Activated naive CD8-positive, alpha-beta T cell treated with anti-CD3 and anti-CD28 coated beads, Interleukin-2, amount 10 ng/mL, durations not matched to agents 7 days and 5 days (primary cell): ENCODE data around the gene SEMA6C. TPM values are rescaled to one million over a fixed set of nuclear protein-coding genes. Genes with fewer than 3 reads are reported as not detected.
"Not testable (repeated sequence)": the region's sequence is repeated elsewhere in the genome, so short reads cannot be mapped to it uniquely, and the experiment has no call there.

ENCODE experiments used
- ATAC-seq: fragments of 150-1000 bp; cut with Tn5 transposase; one replicate; pipeline ENCODE4 v1.10.0; 2021; ENCODE audit warnings: low read depth, moderate library complexity
- POLR2A ChIA-PET: fragments of 350-600 bp; sonication (Branson Sonifier 250); formaldehyde crosslinking; loops from one replicate; lab custom pipeline; 2021; ENCODE audit warnings: antibody characterized with exemption; lab: Charles Lee
- DNase-seq: peaks from one replicate; pipeline ENCODE4 v3.0.0; 2021
- H3K27ac Mint-ChIP-seq: one replicate; pipeline ENCODE4 v1.8.0; 2022; ENCODE audit warnings: mild to moderate bottlenecking, mixed read lengths
- H3K27me3 Mint-ChIP-seq: one replicate; pipeline ENCODE4 v1.8.0; 2022; ENCODE audit warnings: mild to moderate bottlenecking, moderate library complexity, mixed read lengths
- H3K36me3 Mint-ChIP-seq: one replicate; pipeline ENCODE4 v1.8.0; 2021; ENCODE audit warnings: mild to moderate bottlenecking, mixed read lengths
- H3K4me1 Mint-ChIP-seq: one replicate; pipeline ENCODE4 v1.8.0; 2021; ENCODE audit warnings: mixed read lengths
- H3K4me3 Mint-ChIP-seq: one replicate; pipeline ENCODE4 v1.8.0; 2022; ENCODE audit warnings: mild to moderate bottlenecking, moderate library complexity, mixed read lengths
- H3K9me3 Mint-ChIP-seq: one replicate; pipeline ENCODE4 v1.8.0; 2021; ENCODE audit warnings: mixed read lengths
- total RNA-seq, 2 experiments: library from RNA; stranded (reverse); gene quantifications; one replicate each; pipeline ENCODE4 v1.2.3, GENCODE V29; 2021

Gene SEMA6C
- 1 to 10 TPM; 4.2 to 6.0 TPM for total RNA-seq

DNA sequence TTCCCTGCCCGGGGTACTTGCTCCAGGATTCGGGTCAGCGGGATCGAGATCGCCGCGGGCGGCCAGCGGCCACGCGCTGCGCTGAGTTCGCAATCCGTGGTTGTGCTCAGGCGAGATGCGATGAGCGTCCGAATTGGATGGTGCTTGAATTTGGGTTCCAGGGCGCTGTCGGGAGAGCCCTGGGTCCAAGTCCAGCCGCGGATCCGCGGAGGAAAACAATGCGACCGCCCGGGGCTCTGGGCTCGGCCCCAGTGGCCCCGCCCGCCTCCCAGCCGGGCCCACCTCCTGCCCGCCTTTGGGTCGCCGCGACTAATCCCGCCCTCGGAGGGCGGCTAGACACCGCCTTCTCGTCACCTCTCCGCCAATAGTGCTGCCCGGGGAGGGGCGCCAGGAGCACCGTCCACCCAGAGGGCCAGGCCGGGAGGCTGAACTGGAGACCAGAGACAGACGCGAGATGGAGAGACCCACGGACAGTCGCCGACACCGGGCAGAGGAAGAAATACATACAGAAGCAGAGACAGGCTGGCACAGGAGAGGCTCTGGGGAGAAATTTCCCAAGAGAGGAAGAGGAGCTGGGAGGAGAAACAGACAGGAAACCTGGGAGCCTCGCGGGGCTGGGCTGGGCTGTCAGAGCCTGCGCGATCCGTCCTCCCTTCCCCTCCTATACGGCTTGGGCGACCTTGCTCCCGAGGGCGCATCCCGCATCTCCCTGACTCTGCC lies at the start of gene SEMA6C:
Gene SEMA6C, minus strand, starts transcription at position 220 of the 720 bp plus-strand sequence. CDS start 4,010 bp downstream, outside the sequence.
- Mint-ChIP-seq H3K4me1 (peaks cover 11% of the 10 kb centered on the region), H3K36me3 (no peaks in the 10 kb centered on the region), H3K27ac (peak within 1 kb of the TSS; percentile 78), H3K27me3 (peaks cover 20% of the 10 kb centered on the region), H3K9me3 (no peaks in the 10 kb centered on the region), H3K4me3 (peak within 1 kb of the TSS; percentile 92)
- POLR2A ChIA-PET: interaction anchor here (0.7 to 2.9 kb wide), 4 partner anchors 10 to 141 kb away, joined by 3 to 9 read pairs (median 3); partner anchors contain the start of gene TNFAIP8L2
- DNase-seq (peak; percentile 90), ATAC-seq (peak; percentile 99)

DNA sequence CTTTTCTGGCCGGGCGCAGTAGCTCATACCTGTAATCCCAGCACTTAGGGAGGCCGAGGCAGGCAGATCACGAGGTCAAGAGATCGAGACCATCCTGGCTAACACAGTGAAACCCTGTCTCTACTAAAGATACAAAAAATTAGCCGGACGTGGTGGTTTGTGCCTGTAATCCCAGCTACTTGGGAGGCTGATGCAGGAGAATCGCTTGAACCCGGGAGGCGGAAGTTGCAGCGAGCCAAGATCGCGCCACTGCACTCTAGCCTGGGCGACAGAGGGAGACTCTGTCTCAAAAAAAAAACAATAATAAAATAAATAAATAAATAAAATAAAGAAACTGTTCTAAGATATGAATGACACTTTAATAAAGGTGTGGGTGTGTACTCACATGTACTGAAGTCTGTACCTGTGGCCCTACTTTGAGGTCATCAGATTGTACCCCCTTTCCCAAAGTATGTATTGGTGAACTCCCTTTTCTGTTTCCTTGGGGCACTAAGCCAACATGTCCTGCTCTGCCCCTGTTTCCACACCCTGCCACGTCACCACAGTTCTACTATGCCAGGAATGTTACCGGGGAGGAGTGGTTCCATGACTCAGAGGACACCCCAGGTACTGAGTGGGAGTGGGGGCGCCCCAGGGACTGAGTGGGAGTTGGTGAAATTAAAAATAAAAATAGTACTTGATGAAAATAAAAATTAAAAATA lies 48.6 kb upstream of the SEMA6C start:
- POLR2A ChIA-PET: interaction anchor here (0.5 to 0.6 kb wide), 3 partner anchors 22 to 988 kb away, joined by 3 to 4 read pairs (median 3); no protein-coding TSS in a partner anchor
- not testable (repeated sequence) for DNase-seq, H3K27ac Mint-ChIP-seq, H3K36me3 Mint-ChIP-seq, ATAC-seq, H3K4me3 Mint-ChIP-seq, H3K9me3 Mint-ChIP-seq
- H3K27me3 Mint-ChIP-seq: peaks cover 20% of the 10 kb centered on the region
- H3K4me1 Mint-ChIP-seq: peaks cover 23% of the 10 kb centered on the region

DNA sequence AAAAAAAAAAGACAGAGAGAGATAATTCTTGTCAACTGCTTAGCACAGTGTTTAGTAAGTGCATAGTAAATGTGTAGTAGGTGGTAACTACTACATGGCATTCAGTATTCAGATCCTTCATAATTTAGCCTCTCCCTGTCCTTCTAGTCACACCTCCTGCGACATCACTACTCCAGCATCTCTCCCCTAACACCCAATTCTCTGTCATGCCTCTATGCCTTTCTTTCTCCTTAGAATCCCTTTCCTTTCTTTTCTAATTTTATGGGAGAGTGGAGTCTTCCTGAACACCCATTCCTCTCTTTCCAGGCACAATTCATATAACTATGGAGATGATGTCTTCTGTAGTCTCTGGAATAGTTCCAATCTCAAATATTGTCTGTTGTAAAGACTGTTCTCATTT lies 47.4 kb upstream of the SEMA6C start:
- POLR2A ChIA-PET: no interaction called here
- no peak overlapping the region for H3K4me3 Mint-ChIP-seq

DNA sequence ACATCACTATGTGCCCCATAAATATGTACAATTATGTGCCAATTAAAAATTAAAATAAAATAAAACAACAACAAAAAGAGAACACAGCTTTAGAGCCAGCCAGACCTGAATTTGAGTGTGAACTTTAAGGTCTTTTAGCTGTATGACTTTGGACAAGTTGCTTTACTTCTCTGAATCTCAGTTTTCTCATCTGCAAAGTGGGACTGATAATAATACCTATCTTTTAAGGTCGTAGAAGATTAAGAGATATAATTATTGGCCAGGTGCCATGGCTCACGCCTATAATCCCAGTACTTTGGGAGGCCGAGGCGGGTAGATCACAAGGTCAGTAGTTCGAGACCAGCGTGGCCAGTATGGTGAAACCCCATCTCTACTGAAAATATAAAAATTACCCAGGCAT lies 46.9 kb upstream of the SEMA6C start:
- H3K4me1 Mint-ChIP-seq: peaks cover 26% of the 10 kb centered on the region
- no peaks in the 10 kb centered on the region for H3K9me3 Mint-ChIP-seq
- DNase-seq (no peak), ATAC-seq (no peak)
- H3K36me3 Mint-ChIP-seq: peaks cover 3% of the 10 kb centered on the region
- POLR2A ChIA-PET: no interaction called here
- H3K27me3 Mint-ChIP-seq: peaks cover 20% of the 10 kb centered on the region
- no peak overlapping the region for H3K27ac Mint-ChIP-seq
- H3K4me3 Mint-ChIP-seq: no peak overlapping the region

More for the DNA sequence above, 47.4 kb upstream of the SEMA6C start:
- Mint-ChIP-seq H3K36me3 (peaks cover 5% of the 10 kb centered on the region), H3K4me1 (peaks cover 21% of the 10 kb centered on the region), H3K27ac (no peak overlapping the region), H3K9me3 (no peaks in the 10 kb centered on the region), H3K27me3 (peaks cover 20% of the 10 kb centered on the region)
- DNase-seq: no peak
- ATAC-seq: no peak

GRCh38 chr1:151192047-151192446 lies 45.6 kb upstream of the SEMA6C start:
- Mint-ChIP-seq H3K27me3 (peaks cover 20% of the 10 kb centered on the region), H3K4me3 (no peak overlapping the region)
- POLR2A ChIA-PET: interaction anchor here (0.6 kb wide), 1 partner anchor 135 kb away, joined by 9 read pairs; no protein-coding TSS in a partner anchor

GRCh38 chr1:151189637-151190445 lies 43.4 kb upstream of the SEMA6C start, which contains the start of gene VPS72:
VPS72 (minus strand) TSS chr1:151190197; CDS start chr1:151190121, 76 bp downstream.
- ATAC-seq: peak; percentile 94
- Mint-ChIP-seq H3K4me1 (peaks cover 18% of the 10 kb centered on the region), H3K27ac (peak within 1 kb of the TSS; percentile 98), H3K27me3 (peaks cover 15% of the 10 kb centered on the region), H3K4me3 (peak within 1 kb of the TSS; percentile 97), H3K36me3 (peaks cover 11% of the 10 kb centered on the region), H3K9me3 (no peaks in the 10 kb centered on the region)
- POLR2A ChIA-PET: interaction anchor here (0.7 to 3.4 kb wide), 30 partner anchors 9 to 954 kb away, joined by 3 to 28 read pairs (median 3); partner anchors contain the start of genes LYSMD1, MRPL9, PI4KB and PIP5K1A
- peak; percentile 85 for DNase-seq

More at GRCh38 chr1:151192047-151192446, 45.6 kb upstream of the SEMA6C start:
- H3K4me1 Mint-ChIP-seq: peaks cover 22% of the 10 kb centered on the region
- no peak for ATAC-seq
- DNase-seq: no peak
- H3K9me3 Mint-ChIP-seq: no peaks in the 10 kb centered on the region
- peaks cover 4% of the 10 kb centered on the region for H3K36me3 Mint-ChIP-seq
- H3K27ac Mint-ChIP-seq: no peak overlapping the region

DNA sequence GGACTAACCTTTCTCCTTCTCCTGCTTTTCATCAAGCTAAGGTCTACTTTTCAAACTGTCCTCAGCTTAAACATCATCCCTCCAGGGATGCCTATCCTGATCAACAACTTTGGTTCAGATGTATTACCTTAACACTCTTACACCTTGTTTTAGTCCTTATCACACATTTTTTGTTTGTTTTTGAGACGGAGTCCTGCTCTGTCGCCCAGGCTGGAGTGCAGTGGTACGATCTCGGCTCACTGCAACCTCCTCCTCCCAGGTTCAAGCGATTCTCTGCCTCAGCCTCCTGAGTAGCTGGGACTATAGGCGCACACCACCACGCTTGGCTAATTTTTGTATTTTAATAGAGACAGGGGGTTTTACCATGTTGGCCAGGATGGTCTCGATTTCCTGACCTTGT lies 42.2 kb upstream of the SEMA6C start:
- ATAC-seq, H3K9me3 Mint-ChIP-seq, DNase-seq: not testable (repeated sequence)
- POLR2A ChIA-PET: interaction anchor here (0.9 to 3.4 kb wide), 5 partner anchors 10 to 23 kb away, joined by 3 to 23 read pairs (median 13); partner anchors contain the start of genes LYSMD1, PIP5K1A, SCNM1 and TMOD4
- peaks cover 20% of the 10 kb centered on the region for H3K4me1 Mint-ChIP-seq
- peak overlapping the region; percentile 97 for H3K4me3 Mint-ChIP-seq
- H3K36me3 Mint-ChIP-seq: peaks cover 17% of the 10 kb centered on the region
- H3K27me3 Mint-ChIP-seq: peaks cover 10% of the 10 kb centered on the region
- peak overlapping the region; percentile 34 for H3K27ac Mint-ChIP-seq

- no peak for ATAC-seq
- POLR2A ChIA-PET: interaction anchor here (3.4 kb wide), 1 partner anchor 13 kb away, joined by 13 read pairs; the partner anchor contains the start of gene TMOD4
- Mint-ChIP-seq H3K4me1 (peaks cover 20% of the 10 kb centered on the region), H3K27me3 (no peaks in the 10 kb centered on the region), H3K36me3 (peaks cover 27% of the 10 kb centered on the region), H3K4me3 (no peak overlapping the region), H3K27ac (no peak overlapping the region), H3K9me3 (no peaks in the 10 kb centered on the region)
- no peak for DNase-seq
Observed at GRCh38 chr1:151187205-151187604, 40.8 kb upstream of the SEMA6C start.

GRCh38 chr1:151184211-151184610 lies 37.8 kb upstream of the SEMA6C start:
- Mint-ChIP-seq H3K4me1 (peaks cover 15% of the 10 kb centered on the region), H3K27ac (no peak overlapping the region), H3K27me3 (no peaks in the 10 kb centered on the region), H3K4me3 (no peak overlapping the region), H3K36me3 (peaks cover 40% of the 10 kb centered on the region), H3K9me3 (no peaks in the 10 kb centered on the region)
- DNase-seq (no peak), ATAC-seq (no peak)
- POLR2A ChIA-PET: no interaction called here

GRCh38 chr1:151176514-151177045 lies 30.1 kb upstream of the SEMA6C start:
- no peak overlapping the region for H3K27ac Mint-ChIP-seq
- POLR2A ChIA-PET: no interaction called here
- no peaks in the 10 kb centered on the region for H3K4me1 Mint-ChIP-seq
- H3K36me3 Mint-ChIP-seq: peaks cover 32% of the 10 kb centered on the region
- DNase-seq (no peak), ATAC-seq (no peak)
- no peaks in the 10 kb centered on the region for H3K9me3 Mint-ChIP-seq
- no peak overlapping the region for H3K4me3 Mint-ChIP-seq
- H3K27me3 Mint-ChIP-seq: no peaks in the 10 kb centered on the region

DNA sequence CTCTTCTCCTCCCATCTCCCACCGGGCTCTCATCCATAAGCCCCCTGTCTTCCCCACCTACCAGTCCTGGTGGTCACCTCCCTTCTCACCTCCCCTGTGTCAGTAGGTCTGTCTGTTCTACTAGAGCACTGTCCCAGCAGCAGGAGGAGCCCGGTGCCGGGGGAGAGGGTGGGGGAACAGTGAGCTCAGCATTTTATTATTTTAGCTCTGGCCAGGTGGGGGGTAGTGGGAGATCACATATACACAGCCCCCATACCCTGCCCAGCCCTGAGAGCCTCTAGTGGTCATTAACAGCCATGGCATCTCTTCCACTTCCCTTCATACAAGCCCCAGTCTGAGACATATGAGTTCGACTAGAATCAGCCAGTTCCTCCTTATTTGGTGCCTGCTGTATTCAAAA lies 29.4 kb upstream of the SEMA6C start, which contains the start of gene TMOD4:
Gene TMOD4, minus strand, starts transcription at position 119 of the 400 bp plus-strand sequence. CDS start 1,106 bp downstream, outside the sequence.
- Mint-ChIP-seq H3K36me3 (peaks cover 25% of the 10 kb centered on the region), H3K27ac (no peak within 1 kb of the TSS), H3K4me3 (no peak within 1 kb of the TSS), H3K27me3 (no peaks in the 10 kb centered on the region), H3K9me3 (no peaks in the 10 kb centered on the region), H3K4me1 (no peaks in the 10 kb centered on the region)
- ATAC-seq (peak; percentile 71), DNase-seq (no peak)
- POLR2A ChIA-PET: interaction anchor here (3.5 kb wide), 1 partner anchor 13 kb away, joined by 13 read pairs; the partner anchor contains the start of gene VPS72

GRCh38 chr1:151175041-151175741 lies 28.8 kb upstream of the SEMA6C start:
- Mint-ChIP-seq H3K9me3 (no peaks in the 10 kb centered on the region), H3K4me1 (no peaks in the 10 kb centered on the region), H3K27me3 (no peaks in the 10 kb centered on the region), H3K27ac (no peak overlapping the region), H3K36me3 (peaks cover 21% of the 10 kb centered on the region), H3K4me3 (no peak overlapping the region)
- no peak for ATAC-seq
- POLR2A ChIA-PET: interaction anchor here (3.5 kb wide), 1 partner anchor 14 kb away, joined by 13 read pairs; the partner anchor contains the start of gene VPS72
- DNase-seq: no peak
